Caco-2 (cell line): ENCODE measurements around the gene RANBP3. TPM values are rescaled to one million over a fixed set of nuclear protein-coding genes. Genes with fewer than 3 reads are reported as not detected.

Experiments
- BruUV-seq: library from RNA; stranded (reverse); fragments of 400-500 nt; replicated peaks from 2 replicates; lab custom pipeline; 2021; lab: Mats Ljungman, UMichigan
- CTCF ChIA-PET: fragments of 300-600 bp; sonication (Branson Sonifier 250); formaldehyde crosslinking; loops from one replicate; lab custom pipeline; 2022; ENCODE audit warnings: antibody characterized with exemption; lab: Charles Lee
- POLR2A ChIA-PET: fragments of 300-600 bp; sonication (Branson Sonifier 250); formaldehyde crosslinking; loops from one replicate; lab custom pipeline; 2022; ENCODE audit warnings: antibody characterized with exemption; lab: Charles Lee
- DNase-seq, 2 experiments: peaks; one replicate each; pipeline versions ENCODE4 v3.0.0 to v3.0.0-alpha.2; 2020 to 2022
- H3K27me3 ChIP-seq: replicated peaks from 2 replicates; pipeline ENCODE4 v1.6.0; 2011; ENCODE audit warnings: low read length; ENCODE audit not compliant: control insufficient read depth, insufficient read depth
- H3K36me3 ChIP-seq: 2 replicates; pipeline ENCODE4 v1.5.1; 2011; ENCODE audit warnings: low read length; ENCODE audit not compliant: control insufficient read depth, insufficient read depth
- H3K4me1 ChIP-seq: fragments of 250-450 bp; sonication (Bioruptor Pico); 2 replicates; pipeline ENCODE4 v1.5.1; 2020; ENCODE audit warnings: mild to moderate bottlenecking
- H3K4me3 ChIP-seq: 2 replicates; pipeline ENCODE4 v1.5.1; 2011; ENCODE audit warnings: low read depth, mild to moderate bottlenecking, control low read depth, low read length
- H3K9me3 ChIP-seq: fragments of 250-450 bp; sonication (Bioruptor Pico); 2 replicates; pipeline ENCODE4 v1.5.1; 2020; ENCODE audit warnings: mild to moderate bottlenecking, moderate library complexity
- H3K27ac Mint-ChIP-seq: one replicate; pipeline ENCODE4 v1.8.0; 2022; ENCODE audit warnings: mixed read lengths; ENCODE audit not compliant: unreplicated experiment
- H3K27me3 Mint-ChIP-seq: one replicate; pipeline ENCODE4 v1.8.0; 2022; ENCODE audit warnings: mixed read lengths; ENCODE audit not compliant: insufficient read depth, unreplicated experiment
- H3K36me3 Mint-ChIP-seq: one replicate; pipeline ENCODE4 v1.8.0; 2022; ENCODE audit warnings: mild to moderate bottlenecking, mixed read lengths; ENCODE audit not compliant: insufficient read depth, unreplicated experiment
- H3K4me1 Mint-ChIP-seq: one replicate; pipeline ENCODE4 v1.8.0; 2022; ENCODE audit warnings: low read depth, mixed read lengths; ENCODE audit not compliant: unreplicated experiment
- H3K4me3 Mint-ChIP-seq: one replicate; pipeline ENCODE4 v1.8.0; 2022; ENCODE audit warnings: mild to moderate bottlenecking, moderate library complexity, mixed read lengths; ENCODE audit not compliant: unreplicated experiment
- H3K9me3 Mint-ChIP-seq: one replicate; pipeline ENCODE4 v1.8.0; 2022; ENCODE audit warnings: mixed read lengths; ENCODE audit not compliant: unreplicated experiment
- CTCF ChIP-seq, 2 experiments: fragments of 200-600 bp in 1 of 2; IDR thresholded peaks; 1 replicate in 1 of 2; 2 replicates in 1 of 2; pipeline versions ENCODE4 v1.5.1 to v1.8.0; 2011 to 2022; ENCODE audit warnings: antibody characterized with exemption in 1 of 2, control low read depth in 1 of 2, inconsistent platforms in 1 of 2, low read depth in 1 of 2, low read length in 1 of 2, mild to moderate bottlenecking in 1 of 2, moderate library complexity in 1 of 2; ENCODE audit not compliant: insufficient read depth in 1 of 2, severe bottlenecking in 1 of 2, unreplicated experiment in 1 of 2
- intact Hi-C: fragments of 100-400 bp; cut with micrococcal nuclease; formaldehyde crosslinking; loops from one replicate; pipeline ENCODE4 v1.10.0; 2022; ENCODE audit not compliant: unreplicated experiment
- total RNA-seq: library from RNA; stranded (reverse); gene quantifications from 2 replicates; pipeline ENCODE4 v1.2.3, GENCODE V29; 2022

The RANBP3 gene
- total RNA-seq, 1 experiment from 2014 or later = 90.4 TPM

DNA sequence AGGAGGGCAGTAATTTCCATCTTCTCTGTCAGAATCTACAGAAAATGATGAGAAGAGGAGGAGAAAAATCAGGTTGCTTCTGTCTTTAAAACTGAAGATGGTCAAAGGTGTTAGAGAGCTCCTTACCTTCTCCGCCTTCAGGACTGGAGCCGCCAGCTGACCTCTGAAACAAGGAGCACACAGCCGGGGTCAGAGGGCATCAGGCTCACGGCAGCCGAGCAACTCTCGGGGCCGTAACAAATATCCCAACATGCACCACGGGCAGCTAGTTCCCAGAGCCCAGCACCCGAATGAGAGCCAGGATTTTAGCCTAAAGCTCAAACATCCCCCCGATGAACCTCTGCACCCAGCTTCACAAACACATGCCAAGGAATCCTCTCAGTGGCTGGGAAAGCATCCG is 36.3 kb downstream of the RANBP3 start:
- TF ChIP-seq CTCF (IDR thresholded peaks at IDR 0.05; ENCODE audit: insufficient read depth in 1 of 2, low read depth in 1 of 2, low read length in 1 of 2, severe bottlenecking in 1 of 2, unreplicated experiment in 1 of 2) = no peak
- no peaks in the 10 kb centered on the region for H3K27me3 ChIP-seq
- Mint-ChIP-seq H3K36me3 (peaks cover 58% of the 10 kb centered on the region), H3K4me1 (no peaks in the 10 kb centered on the region), H3K27ac (no peak overlapping the region), H3K27me3 (no peaks in the 10 kb centered on the region), H3K4me3 (no peak overlapping the region), H3K9me3 (no peaks in the 10 kb centered on the region)
- DNase-seq = no peak
- H3K4me3 ChIP-seq = no peak overlapping the region
- BruUV-seq = no TSS peak
- H3K4me1 ChIP-seq = no peaks in the 10 kb centered on the region
- intact Hi-C loops = no loop called here
- CTCF ChIA-PET = no interaction called here
- no peaks in the 10 kb centered on the region for H3K9me3 ChIP-seq
- POLR2A ChIA-PET = no interaction called here
- peaks cover 6% of the 10 kb centered on the region for H3K36me3 ChIP-seq

DNA sequence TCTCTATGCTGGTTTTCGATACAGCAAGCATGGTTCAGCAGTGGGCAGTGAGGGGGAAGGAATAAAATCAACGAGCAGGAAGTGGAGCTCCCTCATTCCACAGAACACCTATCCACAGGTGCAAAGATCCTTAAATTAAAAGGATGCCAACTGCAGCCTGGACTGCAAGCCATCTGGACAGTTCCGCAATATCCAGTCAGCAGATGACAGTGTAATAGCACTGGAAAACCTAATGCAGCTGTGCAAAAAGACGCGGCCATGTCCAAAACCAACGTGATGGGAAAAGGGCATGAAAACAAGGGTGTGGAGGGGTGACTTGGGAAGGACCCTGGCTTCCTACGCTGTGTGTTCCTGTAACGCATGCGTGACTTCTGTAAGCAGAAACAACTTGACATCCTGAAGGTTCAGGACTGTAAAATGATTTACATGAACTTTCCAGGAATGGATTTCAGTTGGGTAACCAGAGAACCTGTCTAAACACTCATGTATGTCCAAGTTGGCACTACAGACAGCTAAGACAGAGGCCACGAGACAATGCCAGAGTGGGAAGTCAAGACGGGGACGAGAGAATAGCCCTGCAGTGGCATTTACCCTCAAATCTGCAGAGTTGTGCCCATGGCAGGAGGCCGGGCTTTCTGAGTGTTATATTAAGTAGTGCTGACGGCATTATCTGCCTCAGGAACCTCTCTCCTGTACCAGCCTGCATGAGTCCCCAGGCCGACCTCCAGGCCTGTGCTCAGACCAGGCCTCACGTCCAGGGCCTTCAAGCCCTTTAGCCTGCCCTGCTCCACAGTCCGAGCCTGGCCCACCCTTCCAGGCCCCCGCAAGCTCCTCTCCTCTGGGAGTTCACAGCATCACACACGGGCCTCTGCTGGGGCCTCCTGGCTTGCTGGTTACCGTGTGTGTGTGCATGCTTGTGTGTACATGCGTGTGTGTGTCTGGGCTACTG is 37.4 kb downstream of the RANBP3 start:
- intact Hi-C loops = no loop called here
- Mint-ChIP-seq H3K36me3 (peaks cover 60% of the 10 kb centered on the region), H3K4me1 (no peaks in the 10 kb centered on the region), H3K27ac (no peak overlapping the region), H3K27me3 (no peaks in the 10 kb centered on the region), H3K9me3 (no peaks in the 10 kb centered on the region), H3K4me3 (no peak overlapping the region)
- H3K36me3 ChIP-seq = peaks cover 2% of the 10 kb centered on the region; the same call in 1 of the 2 replicates
- ChIA-PET CTCF (no interaction called here), POLR2A (no interaction called here)
- H3K4me3 ChIP-seq = no peak overlapping the region
- no peaks in the 10 kb centered on the region for H3K27me3 ChIP-seq
- TF ChIP-seq CTCF (IDR thresholded peaks at IDR 0.05; ENCODE audit: insufficient read depth in 1 of 2, low read depth in 1 of 2, low read length in 1 of 2, severe bottlenecking in 1 of 2, unreplicated experiment in 1 of 2) = no peak
- BruUV-seq = no TSS peak
- no peaks in the 10 kb centered on the region for H3K9me3 ChIP-seq
- no peak for DNase-seq
- no peaks in the 10 kb centered on the region for H3K4me1 ChIP-seq

DNA sequence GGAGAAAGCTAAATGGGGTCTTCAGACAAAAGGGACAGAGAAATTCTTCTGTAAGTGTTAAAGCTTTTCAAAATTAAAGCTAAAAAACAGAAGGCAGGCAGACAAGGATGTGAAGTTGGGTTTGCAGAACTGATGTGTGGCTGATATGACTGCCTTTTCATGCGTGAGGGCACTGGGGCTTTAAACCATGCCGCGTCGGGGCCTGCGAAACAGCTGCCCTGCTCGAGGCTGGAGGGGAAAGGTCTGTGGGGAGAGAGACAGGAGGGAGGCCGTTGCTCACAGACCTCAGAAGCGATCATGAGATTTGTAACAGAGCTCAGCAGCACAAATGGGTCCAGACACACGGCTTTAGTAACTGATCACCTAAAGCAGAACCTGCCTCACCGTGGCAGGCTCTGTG is 40.4 kb downstream of the RANBP3 start:
- BruUV-seq = TSS peak; percentile 5
- Histone ChIP-seq H3K27me3 (no peaks in the 10 kb centered on the region), H3K9me3 (no peaks in the 10 kb centered on the region), H3K4me1 (no peaks in the 10 kb centered on the region), H3K4me3 (no peak overlapping the region), H3K36me3 (peaks cover 2% of the 10 kb centered on the region; the same call in 1 of the 2 replicates)
- no peak overlapping the region for H3K27ac Mint-ChIP-seq
- H3K4me1 Mint-ChIP-seq = no peaks in the 10 kb centered on the region
- TF ChIP-seq CTCF (IDR thresholded peaks at IDR 0.05; ENCODE audit: insufficient read depth in 1 of 2, low read depth in 1 of 2, low read length in 1 of 2, severe bottlenecking in 1 of 2, unreplicated experiment in 1 of 2) = no peak
- no peaks in the 10 kb centered on the region for H3K9me3 Mint-ChIP-seq
- CTCF ChIA-PET = no interaction called here
- no peak overlapping the region for H3K4me3 Mint-ChIP-seq
- POLR2A ChIA-PET = no interaction called here
- H3K27me3 Mint-ChIP-seq = no peaks in the 10 kb centered on the region
- DNase-seq = no peak
- intact Hi-C loops = no loop called here
- H3K36me3 Mint-ChIP-seq = peaks cover 68% of the 10 kb centered on the region
